ENCODE measurements around the gene OPN1MW2.
"Not testable (repeated sequence)": the region's sequence is repeated elsewhere in the genome, so short reads cannot be mapped to it uniquely, and the experiment has no call there.

OPN1MW2 gene

DNA sequence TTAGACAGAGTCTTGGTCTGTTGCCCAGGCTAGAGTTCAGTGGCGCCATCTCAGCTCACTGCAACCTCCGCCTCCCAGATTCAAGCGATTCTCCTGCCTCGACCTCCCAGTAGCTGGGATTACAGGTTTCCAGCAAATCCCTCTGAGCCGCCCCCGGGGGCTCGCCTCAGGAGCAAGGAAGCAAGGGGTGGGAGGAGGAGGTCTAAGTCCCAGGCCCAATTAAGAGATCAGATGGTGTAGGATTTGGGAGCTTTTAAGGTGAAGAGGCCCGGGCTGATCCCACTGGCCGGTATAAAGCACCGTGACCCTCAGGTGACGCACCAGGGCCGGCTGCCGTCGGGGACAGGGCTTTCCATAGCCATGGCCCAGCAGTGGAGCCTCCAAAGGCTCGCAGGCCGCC lies at the start of gene OPN1MW2:
TSS of gene OPN1MW2 (plus strand) at position 301 of the 400 bp plus-strand sequence. CDS start at position 361, 60 bp downstream.
- ATAC-seq: not testable (repeated sequence)

DNA sequence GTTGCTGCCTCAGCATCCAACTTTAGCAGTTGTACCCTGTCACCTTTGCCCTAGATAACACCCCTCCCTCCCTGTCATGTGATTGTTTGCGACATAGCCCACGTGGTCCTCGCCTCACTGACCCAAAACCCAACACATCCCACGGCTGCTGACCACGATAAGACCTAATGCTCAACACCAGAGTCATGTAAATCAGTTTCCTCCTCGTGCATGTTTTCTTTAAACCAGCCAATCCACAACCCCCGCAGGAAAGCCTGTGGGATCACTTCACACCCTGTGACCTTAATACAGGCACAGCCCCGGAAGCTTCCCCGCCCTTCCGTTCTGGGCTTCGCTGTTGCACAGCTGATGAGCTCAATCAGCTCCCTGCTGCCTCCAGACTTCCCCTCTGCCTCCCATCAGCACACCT lies 47.0 kb upstream of the OPN1MW2 start:
- DNase-seq: not testable (repeated sequence)
- ATAC-seq: peak; percentile 99

More for the DNA sequence above, at the start of gene OPN1MW2:
- DNase-seq: not testable (repeated sequence)

GRCh38 chrX:154174356-154174755 lies 45.2 kb upstream of the OPN1MW2 start:
- ATAC-seq: not testable (repeated sequence)

DNA sequence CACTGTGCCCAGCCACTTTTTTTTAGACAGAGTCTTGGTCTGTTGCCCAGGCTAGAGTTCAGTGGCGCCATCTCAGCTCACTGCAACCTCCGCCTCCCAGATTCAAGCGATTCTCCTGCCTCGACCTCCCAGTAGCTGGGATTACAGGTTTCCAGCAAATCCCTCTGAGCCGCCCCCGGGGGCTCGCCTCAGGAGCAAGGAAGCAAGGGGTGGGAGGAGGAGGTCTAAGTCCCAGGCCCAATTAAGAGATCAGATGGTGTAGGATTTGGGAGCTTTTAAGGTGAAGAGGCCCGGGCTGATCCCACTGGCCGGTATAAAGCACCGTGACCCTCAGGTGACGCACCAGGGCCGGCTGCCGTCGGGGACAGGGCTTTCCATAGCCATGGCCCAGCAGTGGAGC lies 37.3 kb upstream of the OPN1MW2 start, which contains the start of gene OPN1MW:
TSS of gene OPN1MW (plus strand) at position 301 of the 400 bp plus-strand sequence. CDS start at position 383, 82 bp downstream.
- not testable (repeated sequence) for ATAC-seq, DNase-seq

More at GRCh38 chrX:154174356-154174755, 45.2 kb upstream of the OPN1MW2 start:
- DNase-seq: not testable (repeated sequence)

DNA sequence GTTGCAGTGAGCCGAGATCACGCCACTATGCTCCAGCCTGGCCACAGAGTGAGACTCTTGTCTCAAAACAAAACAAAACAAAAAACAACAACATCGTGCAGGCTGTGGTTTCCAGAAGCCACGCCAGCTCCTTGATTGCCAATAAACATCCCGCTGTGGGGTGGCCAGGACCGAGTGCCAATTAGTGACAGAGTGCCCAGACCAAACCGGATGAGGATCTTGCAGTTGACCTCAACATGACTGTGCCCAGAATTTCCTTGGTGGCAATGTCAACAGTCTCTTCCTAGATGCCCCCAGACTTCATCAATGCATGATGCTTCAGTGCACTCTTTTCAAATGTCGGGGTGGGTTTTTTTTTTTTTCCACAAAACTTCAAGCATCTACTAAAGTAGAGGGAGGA lies 35.8 kb upstream of the OPN1MW2 start:
- not testable (repeated sequence) for DNase-seq, ATAC-seq

DNA sequence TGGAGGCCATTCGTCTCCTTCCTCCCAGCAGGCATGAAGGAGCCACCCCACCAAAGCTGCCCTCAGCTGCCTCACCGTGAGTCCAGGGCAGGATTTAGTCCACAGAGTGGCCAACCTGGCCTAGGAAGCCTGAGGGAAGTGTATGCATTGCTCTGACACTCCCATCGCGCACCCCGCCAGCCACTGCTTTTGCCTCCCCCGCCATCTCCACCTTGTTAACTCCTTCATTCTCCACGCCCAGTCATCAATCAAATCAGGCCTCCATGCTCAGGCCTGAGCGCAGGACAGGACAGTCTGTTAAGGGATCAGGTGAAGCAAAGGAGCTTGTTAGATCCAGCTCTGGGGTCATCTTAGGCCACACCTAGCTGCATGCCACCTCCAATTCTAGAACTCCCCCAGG lies 26.7 kb upstream of the OPN1MW2 start:
- not testable (repeated sequence) for ATAC-seq, DNase-seq

DNA sequence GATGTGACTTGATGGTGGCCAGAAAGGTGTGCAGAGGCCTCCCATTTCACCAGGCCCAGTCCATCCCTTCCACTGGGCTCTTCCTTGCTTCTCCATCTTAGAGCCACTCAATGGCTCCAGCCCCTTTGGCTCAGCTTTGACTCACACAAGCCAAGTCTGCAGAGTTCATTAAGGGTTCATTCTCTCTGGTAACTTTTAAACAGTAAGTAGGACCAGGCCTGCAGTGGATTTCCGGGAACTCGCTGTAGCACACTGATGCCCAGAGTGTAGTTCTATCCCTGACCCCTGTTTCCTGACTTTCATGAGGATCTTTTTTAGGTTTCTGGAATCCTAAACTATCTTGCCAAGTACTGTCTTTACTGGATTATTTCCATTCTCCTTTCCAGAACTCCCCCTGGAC lies 25.2 kb upstream of the OPN1MW2 start:
- not testable (repeated sequence) for DNase-seq, ATAC-seq

DNA sequence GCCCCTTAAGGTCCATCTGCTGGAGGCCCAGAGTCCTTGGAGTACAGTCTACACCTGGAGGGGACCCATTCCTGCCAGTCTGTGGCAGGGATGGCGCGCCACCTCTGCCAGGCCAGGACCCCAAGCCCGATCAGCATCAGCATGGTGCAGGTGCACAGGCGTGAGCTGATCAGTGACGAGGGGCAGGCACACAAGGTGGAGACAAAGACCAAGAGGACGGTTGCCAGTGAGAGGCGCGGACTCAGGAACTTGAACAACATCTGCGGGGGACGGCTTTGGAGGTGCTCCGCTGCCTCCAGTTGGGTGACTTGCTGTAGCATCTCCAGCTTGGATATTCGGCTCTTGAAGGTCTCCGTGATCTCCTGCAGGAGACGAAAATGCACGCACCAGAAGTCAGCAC lies 23.1 kb upstream of the OPN1MW2 start:
- ATAC-seq, DNase-seq: not testable (repeated sequence)

- peak; percentile 99 for ATAC-seq
Measured at GRCh38 chrX:154209670-154210418, 9.7 kb upstream of the OPN1MW2 start.

GRCh38 chrX:154211057-154211456 lies 8.5 kb upstream of the OPN1MW2 start:
- DNase-seq, ATAC-seq: not testable (repeated sequence)

More at GRCh38 chrX:154209670-154210418, 9.7 kb upstream of the OPN1MW2 start:
- DNase-seq: not testable (repeated sequence)

DNA sequence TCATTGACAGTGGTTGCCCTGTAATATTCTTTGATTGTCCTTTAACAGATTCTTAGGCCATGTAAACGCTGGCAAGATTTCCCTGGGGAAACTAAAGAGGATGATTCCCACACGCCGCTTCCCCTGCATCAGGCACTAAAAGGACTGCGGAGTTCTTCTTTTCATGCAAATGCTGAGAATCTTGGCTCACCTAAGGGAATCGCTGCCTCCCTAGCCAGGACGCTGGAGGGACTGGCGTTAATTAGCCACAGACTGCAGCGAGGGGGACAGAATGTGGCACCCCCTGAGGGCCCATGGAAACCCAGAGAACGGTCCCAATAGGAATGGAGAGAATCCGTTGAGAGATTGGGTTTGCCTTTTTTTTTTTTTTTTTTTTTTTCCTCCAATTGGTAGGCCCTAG lies 8.1 kb upstream of the OPN1MW2 start:
- DNase-seq, ATAC-seq: not testable (repeated sequence)

GRCh38 chrX:154225292-154225691 lies 5.7 kb downstream of the OPN1MW2 start:
- not testable (repeated sequence) for DNase-seq, ATAC-seq

DNA sequence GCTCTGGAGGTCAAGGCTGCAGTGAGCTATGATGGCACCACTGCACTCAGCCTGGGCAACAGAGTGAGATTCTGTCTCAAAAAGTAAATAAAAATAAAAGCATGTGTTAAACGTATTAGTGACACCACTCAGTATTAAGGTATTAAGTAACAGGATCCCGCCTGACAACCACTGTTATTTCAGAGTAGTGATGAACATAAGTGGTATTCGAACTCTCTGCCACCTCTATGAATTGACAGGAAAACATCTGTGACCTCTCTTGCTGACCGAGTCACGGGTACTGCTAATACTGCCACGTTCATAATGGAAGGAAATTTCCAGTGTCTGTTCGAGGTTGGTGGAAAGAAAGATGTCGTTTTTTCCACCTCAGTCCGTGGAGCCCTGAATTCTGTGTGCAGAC lies 7.2 kb downstream of the OPN1MW2 start:
- not testable (repeated sequence) for ATAC-seq, DNase-seq

- DNase-seq: not testable (repeated sequence)
Measured at GRCh38 chrX:154231443-154231842, 11.9 kb downstream of the OPN1MW2 start.

GRCh38 chrX:154233620-154234019 lies 14.1 kb downstream of the OPN1MW2 start:
- not testable (repeated sequence) for DNase-seq, ATAC-seq

More at GRCh38 chrX:154231443-154231842, 11.9 kb downstream of the OPN1MW2 start:
- not testable (repeated sequence) for ATAC-seq

- DNase-seq, ATAC-seq: not testable (repeated sequence)
Measured at GRCh38 chrX:154238939-154239559, 19.5 kb downstream of the OPN1MW2 start.

DNA sequence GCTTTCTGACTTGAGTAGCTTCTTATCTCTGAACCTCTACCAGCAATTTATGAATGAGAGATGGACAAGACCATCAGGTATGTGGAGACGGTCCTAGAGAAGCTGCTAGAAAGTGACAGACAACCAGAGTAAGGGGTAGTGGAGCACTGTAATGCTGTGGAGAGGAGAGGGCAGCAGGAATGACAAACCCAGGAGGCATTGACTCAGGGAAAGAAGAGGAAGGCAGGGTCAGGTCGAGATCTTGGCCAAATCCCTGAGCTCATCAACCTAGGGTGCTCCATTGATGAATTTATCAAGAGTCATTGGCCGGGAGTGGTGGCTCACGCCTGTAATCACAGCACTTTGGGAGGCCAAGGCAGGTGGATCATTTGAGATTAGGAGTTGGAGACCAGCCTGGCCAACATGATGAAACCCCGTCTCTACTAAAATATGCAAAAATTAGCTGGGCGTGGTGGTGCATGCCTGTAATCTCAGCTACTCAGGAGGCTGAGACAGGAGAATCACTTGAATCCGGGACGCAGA lies 20.5 kb downstream of the OPN1MW2 start:
- not testable (repeated sequence) for ATAC-seq

GRCh38 chrX:154247377-154248045 lies 28.0 kb downstream of the OPN1MW2 start:
- peak; percentile 99 for ATAC-seq
- DNase-seq: not testable (repeated sequence)

More for the DNA sequence above, 20.5 kb downstream of the OPN1MW2 start:
- DNase-seq: not testable (repeated sequence)

DNA sequence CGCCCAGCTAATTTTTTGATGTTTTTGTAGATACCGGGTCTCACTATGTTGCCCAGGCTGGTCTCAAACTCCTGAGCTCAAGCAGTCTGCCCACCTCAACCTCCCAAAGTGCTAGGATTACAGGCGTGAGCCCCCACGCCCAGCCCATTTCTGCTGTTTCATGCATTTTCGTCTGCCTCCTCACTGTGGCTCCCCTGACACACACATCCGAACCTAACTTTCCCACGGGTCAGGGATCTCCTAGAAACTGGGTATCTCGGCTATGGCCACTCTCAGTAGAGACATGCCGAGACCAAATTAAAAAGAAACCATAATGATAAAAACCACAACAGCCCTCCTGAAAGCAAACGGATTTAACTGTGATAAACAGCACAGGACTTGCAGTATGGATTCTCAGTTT lies 28.5 kb downstream of the OPN1MW2 start:
- ATAC-seq, DNase-seq: not testable (repeated sequence)

DNA sequence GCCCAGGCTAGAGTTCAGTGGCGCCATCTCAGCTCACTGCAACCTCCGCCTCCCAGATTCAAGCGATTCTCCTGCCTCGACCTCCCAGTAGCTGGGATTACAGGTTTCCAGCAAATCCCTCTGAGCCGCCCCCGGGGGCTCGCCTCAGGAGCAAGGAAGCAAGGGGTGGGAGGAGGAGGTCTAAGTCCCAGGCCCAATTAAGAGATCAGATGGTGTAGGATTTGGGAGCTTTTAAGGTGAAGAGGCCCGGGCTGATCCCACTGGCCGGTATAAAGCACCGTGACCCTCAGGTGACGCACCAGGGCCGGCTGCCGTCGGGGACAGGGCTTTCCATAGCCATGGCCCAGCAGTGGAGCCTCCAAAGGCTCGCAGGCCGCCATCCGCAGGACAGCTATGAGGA lies 37.7 kb downstream of the OPN1MW2 start, which contains the start of gene OPN1MW3:
TSS of gene OPN1MW3 (plus strand) at position 301 of the 400 bp plus-strand sequence. CDS start at position 339, 38 bp downstream.
- ATAC-seq, DNase-seq: not testable (repeated sequence)

DNA sequence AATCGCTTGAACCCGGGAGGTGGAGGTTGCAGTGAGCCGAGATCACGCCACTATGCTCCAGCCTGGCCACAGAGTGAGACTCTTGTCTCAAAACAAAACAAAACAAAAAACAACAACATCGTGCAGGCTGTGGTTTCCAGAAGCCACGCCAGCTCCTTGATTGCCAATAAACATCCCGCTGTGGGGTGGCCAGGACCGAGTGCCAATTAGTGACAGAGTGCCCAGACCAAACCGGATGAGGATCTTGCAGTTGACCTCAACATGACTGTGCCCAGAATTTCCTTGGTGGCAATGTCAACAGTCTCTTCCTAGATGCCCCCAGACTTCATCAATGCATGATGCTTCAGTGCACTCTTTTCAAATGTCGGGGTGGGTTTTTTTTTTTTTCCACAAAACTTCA lies 39.2 kb downstream of the OPN1MW2 start:
- not testable (repeated sequence) for DNase-seq, ATAC-seq
